Measurements from ENCODE around the gene GAGE12G.

The GAGE12G gene

DNA sequence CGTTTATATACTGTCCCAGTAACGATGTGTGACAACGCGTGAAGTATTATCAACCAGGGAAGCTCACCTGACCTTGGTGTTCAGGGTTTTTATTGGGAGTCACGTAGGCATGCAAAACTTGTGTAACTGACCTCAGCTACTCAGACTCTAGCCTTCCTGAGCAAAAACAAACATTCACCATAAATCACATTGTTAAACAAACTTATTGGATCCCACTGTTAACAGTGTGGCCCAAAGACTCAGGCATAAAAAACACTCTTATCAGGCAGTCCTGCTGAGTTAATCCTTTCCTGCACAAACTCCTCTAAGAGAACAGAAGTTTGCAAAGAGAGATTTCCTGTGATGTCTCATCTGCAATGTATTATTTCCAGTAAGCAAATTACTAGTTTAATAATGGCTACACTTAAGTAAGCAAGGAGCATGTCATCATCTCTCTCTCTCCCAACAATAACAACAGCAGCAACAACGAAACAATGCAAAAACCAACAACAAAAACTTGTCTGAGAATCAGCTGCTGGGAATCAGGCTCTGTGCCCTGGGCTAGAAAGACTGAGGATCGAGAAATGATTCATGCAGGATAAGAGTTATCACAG lies 40.6 kb downstream of the GAGE12G start:
- no peaks in the 10 kb centered on the region for H4K20me1 ChIP-seq (ENCODE audit: insufficient read depth, low read length, poor library complexity, severe bottlenecking)
- H3K9me3 ChIP-seq (ENCODE audit: insufficient read depth, low read depth, low read length), result no peaks in the 10 kb centered on the region
- no peaks in the 10 kb centered on the region for H3F3A ChIP-seq (ENCODE audit: low read depth)
- no peaks in the 10 kb centered on the region for H3K4me1 ChIP-seq (ENCODE audit: insufficient read depth, low read length, poor library complexity, severe bottlenecking)
- no peaks in the 10 kb centered on the region for H3K79me2 ChIP-seq (ENCODE audit: insufficient read depth, low read length)
- no peaks in the 10 kb centered on the region for H3K27me3 ChIP-seq (ENCODE audit: insufficient read depth, low read length, poor library complexity, severe bottlenecking)
- no peak overlapping the region for H3K9ac ChIP-seq (ENCODE audit: low read depth, low read length, poor library complexity, severe bottlenecking)
- no peaks in the 10 kb centered on the region for H3K9me2 ChIP-seq (replicated peaks; ENCODE audit: low read depth, low read length)
- H3K4me3 ChIP-seq (ENCODE audit: low read length, poor library complexity, severe bottlenecking), result no peak overlapping the region
- TF ChIP-seq, protein P1, sequence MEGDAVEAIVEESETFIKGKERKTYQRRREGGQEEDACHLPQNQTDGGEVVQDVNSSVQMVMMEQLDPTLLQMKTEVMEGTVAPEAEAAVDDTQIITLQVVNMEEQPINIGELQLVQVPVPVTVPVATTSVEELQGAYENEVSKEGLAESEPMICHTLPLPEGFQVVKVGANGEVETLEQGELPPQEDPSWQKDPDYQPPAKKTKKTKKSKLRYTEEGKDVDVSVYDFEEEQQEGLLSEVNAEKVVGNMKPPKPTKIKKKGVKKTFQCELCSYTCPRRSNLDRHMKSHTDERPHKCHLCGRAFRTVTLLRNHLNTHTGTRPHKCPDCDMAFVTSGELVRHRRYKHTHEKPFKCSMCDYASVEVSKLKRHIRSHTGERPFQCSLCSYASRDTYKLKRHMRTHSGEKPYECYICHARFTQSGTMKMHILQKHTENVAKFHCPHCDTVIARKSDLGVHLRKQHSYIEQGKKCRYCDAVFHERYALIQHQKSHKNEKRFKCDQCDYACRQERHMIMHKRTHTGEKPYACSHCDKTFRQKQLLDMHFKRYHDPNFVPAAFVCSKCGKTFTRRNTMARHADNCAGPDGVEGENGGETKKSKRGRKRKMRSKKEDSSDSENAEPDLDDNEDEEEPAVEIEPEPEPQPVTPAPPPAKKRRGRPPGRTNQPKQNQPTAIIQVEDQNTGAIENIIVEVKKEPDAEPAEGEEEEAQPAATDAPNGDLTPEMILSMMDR (conservative IDR thresholded peaks at IDR 0.05; ENCODE audit: low read length), result no peak
- TF ChIP-seq EZH2phosphoT487 (IDR thresholded peaks at IDR 0.05; ENCODE audit: borderline replicate concordance), result no peak
- no peak overlapping the region for H3K4me2 ChIP-seq (ENCODE audit: low read depth, low read length, poor library complexity, severe bottlenecking)
- H3K36me3 ChIP-seq (ENCODE audit: insufficient read depth, low read length), result no peaks in the 10 kb centered on the region
- H2AFZ ChIP-seq (ENCODE audit: low read length), result no peak overlapping the region

DNA sequence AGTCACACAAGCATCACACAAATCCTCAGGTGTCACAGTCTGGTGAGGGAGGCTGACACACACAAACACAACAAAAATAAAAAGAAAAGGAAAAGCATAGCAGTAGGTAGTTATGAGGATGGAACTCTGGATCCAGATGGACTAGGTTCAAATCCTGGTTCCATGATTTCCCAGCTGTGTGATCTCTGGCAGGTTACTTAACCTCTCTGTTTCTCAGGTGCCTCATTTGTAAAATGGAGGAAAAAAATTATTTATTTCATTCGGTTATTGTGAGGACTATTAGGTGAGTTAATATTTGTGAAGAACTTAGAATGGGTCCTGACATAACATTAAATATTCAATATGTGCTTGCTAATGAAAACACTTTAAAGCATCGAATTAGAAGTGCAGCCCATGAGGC lies 48.4 kb downstream of the GAGE12G start:
- H3K27me3 ChIP-seq (ENCODE audit: insufficient read depth, low read length, poor library complexity, severe bottlenecking), result no peaks in the 10 kb centered on the region
- no peak overlapping the region for H3K4me2 ChIP-seq (ENCODE audit: low read depth, low read length, poor library complexity, severe bottlenecking)
- H3K9me2 ChIP-seq (replicated peaks; ENCODE audit: low read depth, low read length), result no peaks in the 10 kb centered on the region
- no peak for TF ChIP-seq EZH2phosphoT487 (IDR thresholded peaks at IDR 0.05; ENCODE audit: borderline replicate concordance)
- TF ChIP-seq, protein P1 (conservative IDR thresholded peaks at IDR 0.05; ENCODE audit: low read length), result no peak
- H3K4me3 ChIP-seq (ENCODE audit: low read length, poor library complexity, severe bottlenecking), result no peak overlapping the region
- no peaks in the 10 kb centered on the region for H3F3A ChIP-seq (ENCODE audit: low read depth)
- H3K9ac ChIP-seq (ENCODE audit: low read depth, low read length, poor library complexity, severe bottlenecking), result no peak overlapping the region
- H3K4me1 ChIP-seq (ENCODE audit: insufficient read depth, low read length, poor library complexity, severe bottlenecking), result no peaks in the 10 kb centered on the region
- H3K9me3 ChIP-seq (ENCODE audit: insufficient read depth, low read depth, low read length), result no peaks in the 10 kb centered on the region
- no peaks in the 10 kb centered on the region for H3K79me2 ChIP-seq (ENCODE audit: insufficient read depth, low read length)
- H3K36me3 ChIP-seq (ENCODE audit: insufficient read depth, low read length), result no peaks in the 10 kb centered on the region
- no peaks in the 10 kb centered on the region for H4K20me1 ChIP-seq (ENCODE audit: insufficient read depth, low read length, poor library complexity, severe bottlenecking)
- H2AFZ ChIP-seq (ENCODE audit: low read length), result no peak overlapping the region

Measured in Loucy (cell line).